ENCODE measurements around the gene HHATL.

The HHATL gene

GRCh38 chr3:42692667-42693529 lies 9.7 kb downstream of the HHATL start:
- Histone ChIP-seq H3K9ac (ENCODE audit: insufficient read length) (no peak overlapping the region), H3K4me3 (no peak overlapping the region), H3K27ac (no peak overlapping the region), H3K9me3 (ENCODE audit: low read depth, low read length) (no peaks in the 10 kb centered on the region), H3K36me3 (ENCODE audit: insufficient read depth, low read length) (no peaks in the 10 kb centered on the region)
- no peak for DNase-seq (ENCODE audit: low read depth, low spot score)
- TF ChIP-seq FOXP2 (optimal IDR thresholded peaks at IDR 0.05; ENCODE audit: control extremely low read depth, extremely low read length, insufficient read depth) = no peak

- H3K9me3 ChIP-seq (ENCODE audit: low read depth, low read length) = no peaks in the 10 kb centered on the region
- no peak overlapping the region for H3K9ac ChIP-seq (ENCODE audit: insufficient read length)
- no peak overlapping the region for H3K4me3 ChIP-seq
- no peak for DNase-seq (ENCODE audit: low read depth, low spot score)
- H3K36me3 ChIP-seq (ENCODE audit: insufficient read depth, low read length) = no peaks in the 10 kb centered on the region
- H3K27ac ChIP-seq = no peak overlapping the region
- TF ChIP-seq FOXP2 (optimal IDR thresholded peaks at IDR 0.05; ENCODE audit: control extremely low read depth, extremely low read length, insufficient read depth) (no peak), POLR2AphosphoS5 (IDR thresholded peaks at IDR 0.05; ENCODE audit: borderline replicate concordance, low read depth, low read length) (no peak), EZH2 (IDR thresholded peaks at IDR 0.05) (no peak)
Measured at GRCh38 chr3:42691816-42692666, 10.6 kb downstream of the HHATL start.

GRCh38 chr3:42690766-42691680 lies 11.6 kb downstream of the HHATL start:
- H3K36me3 ChIP-seq (ENCODE audit: insufficient read depth, low read length) = no peaks in the 10 kb centered on the region
- no peak overlapping the region for H3K4me3 ChIP-seq
- no peak for DNase-seq (ENCODE audit: low read depth, low spot score)
- no peak overlapping the region for H3K9ac ChIP-seq (ENCODE audit: insufficient read length)
- no peak overlapping the region for H3K27ac ChIP-seq
- no peak for TF ChIP-seq POLR2AphosphoS5 (IDR thresholded peaks at IDR 0.05; ENCODE audit: borderline replicate concordance, low read depth, low read length)
- TF ChIP-seq FOXP2 (optimal IDR thresholded peaks at IDR 0.05; ENCODE audit: control extremely low read depth, extremely low read length, insufficient read depth) = no peak
- no peak for TF ChIP-seq EZH2 (IDR thresholded peaks at IDR 0.05)
- no peaks in the 10 kb centered on the region for H3K9me3 ChIP-seq (ENCODE audit: low read depth, low read length)

- no peak overlapping the region for H3K9ac ChIP-seq (ENCODE audit: insufficient read length)
- no peak overlapping the region for H3K27ac ChIP-seq
- H3K36me3 ChIP-seq (ENCODE audit: insufficient read depth, low read length) = no peaks in the 10 kb centered on the region
- no peak overlapping the region for H3K4me3 ChIP-seq
- H3K9me3 ChIP-seq (ENCODE audit: low read depth, low read length) = no peaks in the 10 kb centered on the region
- TF ChIP-seq POLR2AphosphoS5 (IDR thresholded peaks at IDR 0.05; ENCODE audit: borderline replicate concordance, low read depth, low read length) = no peak
- TF ChIP-seq EZH2 (IDR thresholded peaks at IDR 0.05) = no peak
- no peak for TF ChIP-seq FOXP2 (optimal IDR thresholded peaks at IDR 0.05; ENCODE audit: control extremely low read depth, extremely low read length, insufficient read depth)
- DNase-seq (ENCODE audit: low read depth, low spot score) = no peak
Measured at GRCh38 chr3:42690191-42690590, 12.4 kb downstream of the HHATL start.

GRCh38 chr3:42689421-42690014 lies 13.1 kb downstream of the HHATL start:
- TF ChIP-seq FOXP2 (optimal IDR thresholded peaks at IDR 0.05; ENCODE audit: control extremely low read depth, extremely low read length, insufficient read depth) (no peak), POLR2AphosphoS5 (IDR thresholded peaks at IDR 0.05; ENCODE audit: borderline replicate concordance, low read depth, low read length) (no peak)
- Histone ChIP-seq H3K27ac (no peak overlapping the region), H3K9ac (ENCODE audit: insufficient read length) (no peak overlapping the region), H3K4me3 (no peak overlapping the region), H3K9me3 (ENCODE audit: low read depth, low read length) (no peaks in the 10 kb centered on the region), H3K36me3 (ENCODE audit: insufficient read depth, low read length) (no peaks in the 10 kb centered on the region)
- DNase-seq (ENCODE audit: low read depth, low spot score) = no peak

GRCh38 chr3:42688487-42689420 lies 13.8 kb downstream of the HHATL start:
- Histone ChIP-seq H3K9me3 (ENCODE audit: low read depth, low read length) (no peaks in the 10 kb centered on the region), H3K27ac (no peak overlapping the region), H3K36me3 (ENCODE audit: insufficient read depth, low read length) (no peaks in the 10 kb centered on the region), H3K4me3 (no peak overlapping the region), H3K9ac (ENCODE audit: insufficient read length) (no peak overlapping the region)
- no peak for DNase-seq (ENCODE audit: low read depth, low spot score)
- TF ChIP-seq POLR2AphosphoS5 (IDR thresholded peaks at IDR 0.05; ENCODE audit: borderline replicate concordance, low read depth, low read length) = no peak
- no peak for TF ChIP-seq EZH2 (IDR thresholded peaks at IDR 0.05)
- TF ChIP-seq FOXP2 (optimal IDR thresholded peaks at IDR 0.05; ENCODE audit: control extremely low read depth, extremely low read length, insufficient read depth) = no peak

GRCh38 chr3:42688016-42688415 lies 14.6 kb downstream of the HHATL start:
- H3K36me3 ChIP-seq (ENCODE audit: insufficient read depth, low read length) = no peaks in the 10 kb centered on the region
- H3K9me3 ChIP-seq (ENCODE audit: low read depth, low read length) = no peaks in the 10 kb centered on the region
- no peak overlapping the region for H3K4me3 ChIP-seq
- no peak overlapping the region for H3K27ac ChIP-seq
- no peak for DNase-seq (ENCODE audit: low read depth, low spot score)
- no peak for TF ChIP-seq POLR2AphosphoS5 (IDR thresholded peaks at IDR 0.05; ENCODE audit: borderline replicate concordance, low read depth, low read length)
- TF ChIP-seq EZH2 (IDR thresholded peaks at IDR 0.05) = no peak
- no peak for TF ChIP-seq FOXP2 (optimal IDR thresholded peaks at IDR 0.05; ENCODE audit: control extremely low read depth, extremely low read length, insufficient read depth)
- no peak overlapping the region for H3K9ac ChIP-seq (ENCODE audit: insufficient read length)
